ENCODE results near the gene ATP8B3.

The ATP8B3 gene

GRCh38 chr19:1773184-1773583, 38.9 kb downstream of the ATP8B3 start:
- H3K4me3 ChIP-seq (replicated peaks in 1 of 2; ENCODE audit: low read depth in 2 of 2, low read length in 2 of 2) = no peak overlapping the region
- TF ChIP-seq CTCF (IDR thresholded peaks at IDR 0.05; ENCODE audit: low read depth, low read length) = no peak
- DNase-seq (ENCODE audit: low read depth in 2 of 2) = peak; percentile 17 to 65

- no peak for TF ChIP-seq CTCF (IDR thresholded peaks at IDR 0.05; ENCODE audit: low read depth, low read length)
- no peak for DNase-seq (ENCODE audit: low read depth in 2 of 2)
- no peak overlapping the region for H3K4me3 ChIP-seq (replicated peaks in 1 of 2; ENCODE audit: low read depth in 2 of 2, low read length in 2 of 2)
Observed at GRCh38 chr19:1770866-1771576, 41.1 kb downstream of the ATP8B3 start.

- H3K4me3 ChIP-seq (replicated peaks in 1 of 2; ENCODE audit: low read depth in 2 of 2, low read length in 2 of 2) = no peak overlapping the region
- no peak for TF ChIP-seq CTCF (IDR thresholded peaks at IDR 0.05; ENCODE audit: low read depth, low read length)
- no peak for DNase-seq (ENCODE audit: low read depth in 2 of 2)
Observed at GRCh38 chr19:1769645-1769985, 42.5 kb downstream of the ATP8B3 start.

- no peak overlapping the region for H3K4me3 ChIP-seq (replicated peaks in 1 of 2; ENCODE audit: low read depth in 2 of 2, low read length in 2 of 2)
- DNase-seq (ENCODE audit: low read depth in 2 of 2) = no peak
- no peak for TF ChIP-seq CTCF (IDR thresholded peaks at IDR 0.05; ENCODE audit: low read depth, low read length)
Observed at GRCh38 chr19:1768918-1769644, 43.0 kb downstream of the ATP8B3 start.

- DNase-seq (ENCODE audit: low read depth in 2 of 2) = peak in 1 of 2 donors; percentile 43
- peak; percentile 52 for TF ChIP-seq CTCF (IDR thresholded peaks at IDR 0.05; ENCODE audit: low read depth, low read length)
- no peak overlapping the region for H3K4me3 ChIP-seq (replicated peaks in 1 of 2; ENCODE audit: low read depth in 2 of 2, low read length in 2 of 2)
Observed at GRCh38 chr19:1768248-1768647, 43.8 kb downstream of the ATP8B3 start.

GRCh38 chr19:1767464-1767933, 44.6 kb downstream of the ATP8B3 start:
- no peak overlapping the region for H3K4me3 ChIP-seq (replicated peaks in 1 of 2; ENCODE audit: low read depth in 2 of 2, low read length in 2 of 2)
- peak; percentile 27 to 32 for DNase-seq (ENCODE audit: low read depth in 2 of 2)
- TF ChIP-seq CTCF (IDR thresholded peaks at IDR 0.05; ENCODE audit: low read depth, low read length) = peak; percentile 95
